Measurements from ENCODE around the gene KIF16B. TPM values are rescaled to one million over a fixed set of nuclear protein-coding genes. Genes with fewer than 3 reads are reported as not detected.
A peak's percentile ranks its signal among the peaks of the same experiment; 100 is the strongest.

KIF16B gene
- total and polyA plus RNA-seq, 9 of the 15 experiments (the other 6 are each of a cell fraction or from before 2014, with no cell fraction given), result 1.00 to 10.6 (median 8.5) TPM

DNA sequence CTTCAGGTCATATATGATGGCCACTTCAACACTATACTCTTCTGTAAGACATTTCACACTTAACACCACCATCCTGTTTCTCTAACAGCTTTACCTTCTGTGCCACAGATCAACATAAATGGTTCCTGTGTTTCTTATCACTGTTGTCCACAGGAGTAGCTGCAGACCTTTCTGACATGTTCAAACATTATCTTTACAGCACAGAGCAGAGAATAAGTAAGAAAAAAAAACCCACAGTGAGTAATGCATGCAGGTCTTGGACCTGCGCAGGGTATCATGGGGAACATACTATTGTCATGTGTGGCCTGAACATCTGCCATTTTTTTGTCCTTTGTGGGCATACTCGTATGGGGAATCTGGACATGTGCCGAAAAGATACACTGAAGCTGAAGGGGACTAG is 161.9 kb downstream of the KIF16B start (continued):
- TF ChIP-seq CREBBP (IDR thresholded peaks at IDR 0.05; ENCODE audit: low read depth, low read length) (no peak), TOE1 (IDR thresholded peaks at IDR 0.05; ENCODE audit: borderline replicate concordance) (no peak), TOE1 (CRISPR knock-in tag; IDR thresholded peaks at IDR 0.05; ENCODE audit: borderline replicate concordance, low read depth) (no peak), IRF1 (CRISPR knock-in tag; IDR thresholded peaks at IDR 0.05; ENCODE audit: borderline replicate concordance) (no peak), ZNF583 (CRISPR knock-in tag; IDR thresholded peaks at IDR 0.05) (no peak), NR2C2 (CRISPR knock-in tag; IDR thresholded peaks at IDR 0.05) (no peak), NR2C2 (tag; IDR thresholded peaks at IDR 0.05) (no peak), ZNF165 (CRISPR knock-in tag; IDR thresholded peaks at IDR 0.05; ENCODE audit: borderline replicate concordance) (no peak), ZNF143 (CRISPR knock-in tag; IDR thresholded peaks at IDR 0.05) (no peak), USF1 (CRISPR knock-in tag; IDR thresholded peaks at IDR 0.05) (no peak), GMEB1 (CRISPR knock-in tag; IDR thresholded peaks at IDR 0.05) (no peak), ZNF444 (CRISPR knock-in tag; IDR thresholded peaks at IDR 0.05) (no peak), TRIM24 (IDR thresholded peaks at IDR 0.05) (peak; percentile 62 to 77; a peak in 2 of 4 replicates), PHF8 (IDR thresholded peaks at IDR 0.05; ENCODE audit: borderline replicate concordance, low read length) (no peak), CEBPB (tag; IDR thresholded peaks at IDR 0.05) (no peak), HNRNPH1 (optimal IDR thresholded peaks at IDR 0.05; ENCODE audit: low read depth, low read length) (no peak), ELF2 (CRISPR knock-in tag; IDR thresholded peaks at IDR 0.05) (no peak), ZNF76 (CRISPR knock-in tag; IDR thresholded peaks at IDR 0.05; ENCODE audit: borderline replicate concordance) (no peak)
- TF ChIP-seq, protein P1, sequence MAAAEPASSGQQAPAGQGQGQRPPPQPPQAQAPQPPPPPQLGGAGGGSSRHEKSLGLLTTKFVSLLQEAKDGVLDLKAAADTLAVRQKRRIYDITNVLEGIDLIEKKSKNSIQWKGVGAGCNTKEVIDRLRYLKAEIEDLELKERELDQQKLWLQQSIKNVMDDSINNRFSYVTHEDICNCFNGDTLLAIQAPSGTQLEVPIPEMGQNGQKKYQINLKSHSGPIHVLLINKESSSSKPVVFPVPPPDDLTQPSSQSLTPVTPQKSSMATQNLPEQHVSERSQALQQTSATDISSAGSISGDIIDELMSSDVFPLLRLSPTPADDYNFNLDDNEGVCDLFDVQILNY (CRISPR knock-in tag; IDR thresholded peaks at IDR 0.05), result no peak
- TF ChIP-seq, protein P2, sequence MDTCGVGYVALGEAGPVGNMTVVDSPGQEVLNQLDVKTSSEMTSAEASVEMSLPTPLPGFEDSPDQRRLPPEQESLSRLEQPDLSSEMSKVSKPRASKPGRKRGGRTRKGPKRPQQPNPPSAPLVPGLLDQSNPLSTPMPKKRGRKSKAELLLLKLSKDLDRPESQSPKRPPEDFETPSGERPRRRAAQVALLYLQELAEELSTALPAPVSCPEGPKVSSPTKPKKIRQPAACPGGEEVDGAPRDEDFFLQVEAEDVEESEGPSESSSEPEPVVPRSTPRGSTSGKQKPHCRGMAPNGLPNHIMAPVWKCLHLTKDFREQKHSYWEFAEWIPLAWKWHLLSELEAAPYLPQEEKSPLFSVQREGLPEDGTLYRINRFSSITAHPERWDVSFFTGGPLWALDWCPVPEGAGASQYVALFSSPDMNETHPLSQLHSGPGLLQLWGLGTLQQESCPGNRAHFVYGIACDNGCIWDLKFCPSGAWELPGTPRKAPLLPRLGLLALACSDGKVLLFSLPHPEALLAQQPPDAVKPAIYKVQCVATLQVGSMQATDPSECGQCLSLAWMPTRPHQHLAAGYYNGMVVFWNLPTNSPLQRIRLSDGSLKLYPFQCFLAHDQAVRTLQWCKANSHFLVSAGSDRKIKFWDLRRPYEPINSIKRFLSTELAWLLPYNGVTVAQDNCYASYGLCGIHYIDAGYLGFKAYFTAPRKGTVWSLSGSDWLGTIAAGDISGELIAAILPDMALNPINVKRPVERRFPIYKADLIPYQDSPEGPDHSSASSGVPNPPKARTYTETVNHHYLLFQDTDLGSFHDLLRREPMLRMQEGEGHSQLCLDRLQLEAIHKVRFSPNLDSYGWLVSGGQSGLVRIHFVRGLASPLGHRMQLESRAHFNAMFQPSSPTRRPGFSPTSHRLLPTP (IDR thresholded peaks at IDR 0.05; ENCODE audit: borderline replicate concordance, extremely low read depth, insufficient read length), result no peak
- TF ChIP-seq, protein P3, sequence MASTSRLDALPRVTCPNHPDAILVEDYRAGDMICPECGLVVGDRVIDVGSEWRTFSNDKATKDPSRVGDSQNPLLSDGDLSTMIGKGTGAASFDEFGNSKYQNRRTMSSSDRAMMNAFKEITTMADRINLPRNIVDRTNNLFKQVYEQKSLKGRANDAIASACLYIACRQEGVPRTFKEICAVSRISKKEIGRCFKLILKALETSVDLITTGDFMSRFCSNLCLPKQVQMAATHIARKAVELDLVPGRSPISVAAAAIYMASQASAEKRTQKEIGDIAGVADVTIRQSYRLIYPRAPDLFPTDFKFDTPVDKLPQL (IDR thresholded peaks at IDR 0.05; ENCODE audit: extremely low read depth, insufficient read length), result no peak
